Cerebellar nuclear complex (tissue), 1 donor: ENCODE measurements around the gene WSCD2.
A peak's percentile ranks its signal among the peaks of the same experiment; 100 is the strongest.

ENCODE experiments used
- DNase-seq, 2 experiments: peaks; one replicate each; lab custom pipeline; 2025; lab: John Stamatoyannopoulos, UW

WSCD2 gene

DNA sequence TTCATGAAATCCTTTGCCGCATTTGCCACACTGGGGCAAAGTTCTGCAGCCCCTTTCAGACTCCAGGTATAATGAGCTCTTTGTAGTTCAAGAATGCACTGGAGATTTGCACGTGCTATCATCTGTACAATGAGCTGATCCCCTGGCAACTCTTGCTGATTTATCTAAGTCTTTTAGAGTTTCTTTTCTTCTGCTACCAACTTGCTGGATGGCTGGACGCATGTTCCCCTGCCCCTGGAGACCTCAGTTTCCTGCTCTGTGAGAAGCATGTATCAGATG is 106.8 kb downstream of the WSCD2 start:
- no peak for DNase-seq

GRCh38 chr12:108236366-108236765 is 107.3 kb downstream of the WSCD2 start:
- no peak for DNase-seq

DNA sequence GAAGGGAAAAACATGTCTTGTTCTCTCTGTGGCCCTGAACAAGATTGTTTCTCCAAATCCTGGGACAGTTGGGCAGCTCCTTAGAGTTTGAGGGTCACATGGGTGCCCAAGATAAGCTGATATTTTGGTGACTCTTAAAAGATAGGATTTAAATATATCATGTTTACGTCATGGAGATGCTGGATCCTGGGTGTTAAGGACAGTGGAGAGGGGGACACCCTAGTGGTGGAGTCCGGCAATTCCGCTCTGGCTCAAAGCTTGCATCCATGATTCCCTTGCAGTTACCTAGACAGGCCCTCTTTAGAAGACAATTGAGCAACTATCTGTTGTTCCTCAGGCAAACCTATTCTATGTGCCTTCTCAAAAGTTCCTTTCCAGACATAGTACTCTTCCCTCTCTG is 108.2 kb downstream of the WSCD2 start:
- DNase-seq, result no peak

DNA sequence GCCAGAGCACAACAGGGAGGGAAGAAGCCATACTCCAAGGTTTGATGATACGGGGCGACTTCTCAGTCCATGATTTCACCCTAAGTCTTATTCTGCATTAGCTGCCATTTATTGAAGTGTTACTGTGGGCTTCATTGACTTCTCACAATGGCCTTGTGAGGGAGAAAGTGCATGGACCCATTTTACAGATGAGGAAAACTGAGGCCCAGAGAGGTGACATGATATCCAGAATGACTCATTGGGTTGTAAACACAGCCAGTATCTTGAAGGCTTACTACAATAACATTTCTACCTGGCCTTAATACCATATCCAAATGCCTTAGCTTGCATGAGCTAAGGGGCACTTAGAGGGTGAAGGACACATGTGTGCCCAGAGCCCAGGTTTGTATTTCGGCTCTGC is 109.4 kb downstream of the WSCD2 start:
- no peak for DNase-seq

GRCh38 chr12:108239378-108239777 is 110.3 kb downstream of the WSCD2 start:
- no peak for DNase-seq

- no peak for DNase-seq
These were observed 111.1 kb downstream of the WSCD2 start for GRCh38 chr12:108240027-108240785.

DNA sequence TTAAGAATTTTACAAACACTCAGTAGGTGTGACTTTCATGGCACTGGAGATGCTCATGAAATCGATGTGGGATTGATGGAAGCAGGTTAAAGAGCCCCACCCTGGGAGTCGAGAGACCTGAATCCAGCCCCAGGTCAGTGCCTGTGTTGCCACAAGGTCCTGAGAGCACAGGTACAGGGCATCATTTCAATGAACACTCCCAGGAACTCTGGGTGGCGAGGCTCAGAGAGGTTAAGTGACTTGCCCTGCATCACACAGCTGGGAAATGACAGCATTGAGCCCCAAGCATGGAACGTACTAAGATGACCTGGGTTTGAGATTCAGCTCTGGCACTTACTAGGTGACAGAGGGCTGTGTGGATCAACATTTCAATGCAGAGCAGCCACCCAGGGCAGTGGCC is 111.8 kb downstream of the WSCD2 start:
- DNase-seq, result no peak

DNA sequence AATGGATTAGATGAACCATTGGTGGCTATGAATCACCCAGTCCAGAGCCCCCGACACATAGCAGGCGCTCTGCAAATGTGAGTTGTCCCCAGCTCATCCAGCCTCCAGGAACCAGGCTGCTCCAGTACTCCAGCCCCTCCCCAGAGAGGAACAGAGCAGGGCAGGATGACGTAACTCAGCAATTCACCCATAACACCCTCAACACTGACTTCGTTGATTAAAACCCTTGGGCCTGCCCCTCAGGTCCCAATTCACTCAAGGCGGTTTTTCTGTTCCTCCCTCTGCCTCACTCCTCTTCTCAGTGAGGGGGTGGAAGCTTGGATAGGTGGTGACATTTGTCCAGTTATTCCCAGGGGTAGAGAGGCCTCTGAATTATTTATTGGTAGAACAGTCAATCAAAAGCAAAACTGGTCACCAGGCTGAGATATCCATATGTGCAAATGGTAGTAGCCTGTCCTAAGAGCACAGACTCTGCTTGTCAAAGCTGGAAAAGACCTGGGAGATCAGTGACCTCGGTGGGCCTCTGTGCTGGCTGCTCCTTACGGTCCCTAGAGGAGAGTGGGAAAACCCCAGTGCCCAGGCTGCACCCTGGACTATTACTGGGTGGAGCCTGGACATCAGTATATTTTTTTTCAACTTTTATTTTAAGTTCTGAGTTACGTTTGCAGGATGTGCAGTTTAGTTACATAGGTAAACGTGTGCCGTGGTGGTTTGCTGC is 113.1 kb downstream of the WSCD2 start:
- DNase-seq, result no peak

DNA sequence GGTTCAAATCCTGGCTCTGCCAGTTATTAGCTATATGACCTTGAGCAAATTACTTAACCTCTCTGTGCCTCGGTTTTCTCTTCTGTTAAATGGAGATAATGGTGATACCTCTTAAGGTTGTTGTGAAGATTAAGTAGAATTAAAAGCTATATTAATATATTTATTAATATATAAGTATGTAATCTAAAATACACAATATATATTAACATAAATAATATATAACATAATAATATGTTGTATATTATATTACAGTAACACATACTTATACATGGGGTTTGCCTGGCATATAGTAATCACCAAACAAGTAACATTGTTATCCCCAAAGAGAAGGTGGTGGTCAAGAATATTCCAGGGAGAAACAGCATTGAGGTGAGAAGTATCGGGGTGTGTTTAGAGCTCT is 118.0 kb downstream of the WSCD2 start:
- no peak for DNase-seq

DNA sequence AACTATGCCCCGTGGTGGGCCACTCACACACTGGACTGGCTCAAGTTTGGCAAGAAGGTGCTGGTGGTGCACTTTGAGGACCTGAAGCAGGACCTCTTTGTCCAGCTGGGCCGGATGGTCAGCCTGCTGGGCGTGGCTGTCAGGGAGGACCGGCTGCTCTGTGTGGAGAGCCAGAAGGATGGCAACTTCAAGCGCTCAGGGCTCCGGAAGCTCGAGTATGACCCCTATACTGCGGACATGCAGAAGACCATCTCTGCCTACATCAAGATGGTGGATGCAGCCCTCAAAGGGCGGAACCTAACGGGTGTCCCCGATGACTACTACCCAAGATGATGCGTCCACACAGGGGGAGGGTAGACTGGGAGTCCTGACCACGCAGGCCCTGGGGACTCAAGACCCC is 118.9 kb downstream of the WSCD2 start:
- DNase-seq, result no peak

DNA sequence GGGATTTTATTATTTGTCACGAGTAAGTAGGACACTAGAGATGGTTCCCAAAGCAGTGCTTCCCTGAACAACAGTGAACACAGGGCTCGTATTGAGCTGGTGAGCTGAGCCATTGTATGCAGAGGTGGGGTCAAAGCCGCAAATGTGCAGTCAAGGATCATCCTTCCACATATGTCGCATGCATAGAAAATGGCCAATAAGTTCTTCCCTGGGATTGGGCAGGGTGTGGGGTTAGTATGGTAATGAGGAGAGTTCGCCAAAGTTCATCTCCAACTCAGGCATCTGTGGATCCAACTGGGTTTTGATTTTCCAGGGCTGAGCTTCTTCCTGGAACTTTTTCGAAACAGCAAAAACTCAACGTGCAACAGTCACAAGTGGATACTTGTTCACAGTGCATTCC is 123.4 kb downstream of the WSCD2 start:
- no peak for DNase-seq

DNA sequence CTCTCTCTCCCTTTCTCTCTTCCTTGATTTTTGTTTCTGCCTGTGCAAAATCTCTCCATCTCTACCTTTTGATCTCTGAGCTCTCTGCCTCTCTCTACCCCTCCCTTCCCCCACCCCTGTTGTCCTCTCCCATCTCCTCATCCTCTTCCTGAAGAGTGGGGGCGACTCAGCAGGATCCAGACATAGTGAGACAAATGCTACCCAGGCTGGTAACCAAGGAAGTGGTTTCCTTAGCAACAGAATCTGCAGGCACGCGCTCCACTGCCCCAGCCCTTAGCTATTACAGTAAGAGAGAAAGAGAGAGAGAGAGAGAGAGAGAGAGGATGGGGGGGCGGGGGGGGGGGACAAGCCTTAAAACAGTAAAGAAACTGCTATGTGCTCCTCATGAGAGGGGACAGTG is 124.5 kb downstream of the WSCD2 start:
- peak in 1 of 2 experiments; percentile 4 for DNase-seq

- no peak for DNase-seq
These were observed 124.9 kb downstream of the WSCD2 start for GRCh38 chr12:108254030-108254429.

DNA sequence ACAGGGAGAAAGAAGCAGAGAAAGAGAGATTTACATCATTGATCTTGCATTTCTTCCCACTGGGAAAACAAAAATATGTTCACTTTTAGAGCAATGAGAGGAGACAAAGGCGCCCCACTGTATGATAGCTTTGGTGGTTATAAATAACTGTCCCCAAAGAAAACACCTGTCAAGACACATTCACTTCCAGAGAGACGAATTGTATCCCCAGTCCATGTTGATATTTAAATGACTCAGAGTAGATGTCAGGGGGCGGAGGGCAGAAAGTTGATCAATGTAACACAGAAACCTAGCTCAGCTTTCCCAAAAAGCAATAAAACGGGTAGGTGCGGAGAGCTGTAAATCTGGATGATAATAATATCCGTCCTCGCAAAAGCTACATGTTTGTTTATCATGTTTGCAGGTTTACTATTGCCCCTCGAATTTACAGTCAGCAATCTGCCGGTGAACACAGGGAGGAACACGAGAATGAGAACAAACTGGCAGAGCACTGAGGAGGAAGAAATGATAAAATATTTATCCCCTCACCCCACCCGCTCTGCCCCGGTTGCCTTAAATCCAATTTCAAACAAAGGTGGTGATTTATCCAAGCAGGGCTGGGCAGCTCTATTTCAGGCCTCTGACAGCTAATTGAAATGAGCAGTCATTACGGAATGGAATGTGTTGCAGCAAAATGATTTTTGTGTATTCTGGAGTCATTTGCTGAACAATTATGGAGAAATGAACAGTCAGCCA is 125.6 kb downstream of the WSCD2 start:
- no peak for DNase-seq

- no peak for DNase-seq
These were observed 126.1 kb downstream of the WSCD2 start for GRCh38 chr12:108255252-108255602.

GRCh38 chr12:108257004-108257403 is 127.9 kb downstream of the WSCD2 start:
- no peak for DNase-seq

GRCh38 chr12:108257610-108258106 is 128.6 kb downstream of the WSCD2 start:
- no peak for DNase-seq

DNA sequence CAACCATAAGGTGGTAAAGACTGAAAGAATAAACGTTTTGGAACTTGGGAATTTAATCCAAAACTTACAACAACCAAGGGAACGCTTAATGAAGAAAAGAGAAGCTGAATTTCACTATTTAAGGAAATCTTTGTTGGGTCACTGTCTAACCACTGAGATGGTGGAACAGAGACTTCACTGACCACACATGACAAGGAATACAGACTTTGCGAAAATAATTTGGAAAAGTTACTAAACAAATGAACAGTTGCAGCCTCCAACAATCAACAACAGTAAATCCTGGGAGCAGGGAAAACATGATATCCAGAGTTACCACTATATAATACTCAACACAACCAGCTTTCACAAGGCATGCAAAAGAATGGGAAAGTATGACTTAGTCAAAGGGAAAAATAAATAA is 131.0 kb downstream of the WSCD2 start:
- no peak for DNase-seq

GRCh38 chr12:108260969-108261368 is 131.9 kb downstream of the WSCD2 start:
- no peak for DNase-seq

- DNase-seq, result no peak
These were observed 136.4 kb downstream of the WSCD2 start for GRCh38 chr12:108265505-108265904.

DNA sequence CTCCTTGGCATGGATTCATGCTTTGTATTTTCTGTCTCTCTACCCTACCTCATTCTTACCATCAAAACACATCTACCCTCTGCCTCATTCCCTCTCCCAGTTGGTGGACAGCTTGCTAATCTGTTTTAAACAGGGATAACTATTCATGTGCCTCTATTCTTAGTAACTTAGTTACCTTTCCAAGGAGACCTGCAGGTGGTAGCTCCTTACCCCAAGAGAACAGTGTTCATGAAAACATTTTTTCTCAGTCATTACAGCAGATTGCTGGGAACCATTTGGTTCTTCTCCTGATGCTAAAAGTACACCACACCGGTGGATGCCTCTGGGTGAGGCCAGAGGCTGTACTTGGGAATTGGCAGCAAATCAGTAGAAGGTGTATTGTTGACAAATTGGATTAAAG is 137.0 kb downstream of the WSCD2 start:
- peak in 1 of 2 experiments; percentile 18 for DNase-seq

- DNase-seq, result no peak
These were observed 138.4 kb downstream of the WSCD2 start for GRCh38 chr12:108267450-108267849.

- DNase-seq, result no peak
These were observed 139.3 kb downstream of the WSCD2 start for GRCh38 chr12:108268397-108268796.
